ENCODE measurements around the gene ALKBH4.
"Not testable (repeated sequence)": the region's sequence is repeated elsewhere in the genome, so short reads cannot be mapped to it uniquely, and the experiment has no call there.

ALKBH4 gene

DNA sequence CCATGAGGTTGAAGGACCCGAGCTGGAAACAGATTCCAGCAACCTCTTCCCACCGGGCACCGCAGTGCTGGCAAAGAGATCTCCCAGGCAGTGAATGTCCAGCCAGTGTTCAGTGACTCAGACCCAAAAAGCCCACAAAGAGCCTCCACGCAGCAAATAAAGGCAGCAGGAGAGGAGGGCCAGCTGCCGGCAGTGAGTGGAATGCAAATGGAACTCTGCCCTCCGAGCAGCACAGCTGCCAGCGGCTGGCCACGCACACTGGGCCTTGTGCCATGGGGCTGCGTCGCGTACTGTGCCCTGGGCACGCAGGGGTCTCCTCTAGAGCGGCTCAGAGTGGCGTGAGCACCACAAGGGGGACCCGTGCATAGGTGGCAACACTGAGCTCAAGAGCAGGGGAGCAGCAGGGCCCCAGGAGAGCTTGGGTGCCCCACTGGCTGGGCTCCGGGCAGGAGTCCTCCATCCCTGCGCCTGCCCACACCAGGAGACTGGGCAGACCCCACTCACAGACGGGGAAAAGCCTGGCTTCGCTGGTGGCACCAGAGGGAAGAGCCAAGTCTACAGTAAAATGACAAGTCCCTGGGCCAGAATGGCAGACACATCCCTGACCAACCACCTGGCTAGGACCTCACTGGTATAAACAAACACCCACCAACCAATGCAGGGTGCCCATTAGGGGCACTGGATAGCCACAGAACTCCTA is 10.2 kb upstream of the ALKBH4 start:
- DNase-seq, result not testable (repeated sequence)

DNA sequence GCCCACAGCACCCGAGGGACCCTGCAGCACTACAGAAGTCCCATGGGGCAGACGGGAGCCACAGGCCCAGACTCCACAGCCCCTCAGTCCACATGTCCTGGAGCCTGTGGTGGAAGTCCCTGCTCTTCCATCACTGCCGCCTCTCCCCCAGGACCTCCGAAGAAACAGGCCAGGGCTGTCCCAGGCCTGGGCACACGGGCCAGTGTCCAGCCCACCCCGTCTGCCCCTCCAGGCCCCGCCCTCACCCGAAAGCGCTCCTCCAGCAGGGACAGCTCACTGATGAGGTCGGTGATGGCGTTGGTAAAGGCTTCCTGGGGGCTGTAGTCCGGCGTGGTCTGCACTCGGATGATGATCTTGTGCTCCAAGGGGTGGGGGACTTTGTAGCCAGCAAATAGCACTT is 9.5 kb upstream of the ALKBH4 start:
- DNase-seq, result not testable (repeated sequence)

DNA sequence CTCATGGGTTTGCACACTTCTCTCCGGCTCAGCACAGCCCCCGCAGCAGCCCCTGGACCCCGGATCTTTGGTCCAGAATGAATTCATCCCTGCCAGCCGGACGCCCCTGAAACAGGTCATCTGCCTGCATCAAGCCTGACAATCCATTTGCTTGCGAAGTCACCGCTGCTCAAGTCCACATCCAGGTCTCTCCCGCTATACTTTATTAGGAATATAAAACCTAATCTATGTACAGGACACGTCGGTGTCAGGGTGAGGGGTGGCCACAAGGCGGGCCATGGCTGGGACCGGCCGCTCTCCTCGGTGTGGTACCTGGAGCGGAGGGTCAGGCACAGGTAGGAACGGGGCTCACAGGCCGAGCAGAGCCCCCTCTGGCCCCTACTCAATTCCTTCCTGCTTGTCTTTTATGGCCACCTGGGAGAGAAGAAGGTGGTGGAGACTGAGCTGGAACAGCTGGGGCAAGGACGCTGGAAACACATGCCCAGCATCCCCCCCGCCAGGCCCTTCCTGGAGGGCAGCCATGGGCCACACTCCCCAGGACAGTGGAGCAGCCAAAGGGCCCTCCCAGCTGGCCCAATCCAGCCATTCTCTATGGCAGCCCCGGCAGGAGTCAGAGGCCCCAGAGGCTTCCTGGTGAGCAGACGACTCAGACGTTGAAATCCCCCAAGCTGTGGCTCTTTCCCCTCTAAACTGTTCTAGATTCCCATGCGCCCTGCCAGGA is 8.8 kb upstream of the ALKBH4 start:
- no peak for DNase-seq

DNA sequence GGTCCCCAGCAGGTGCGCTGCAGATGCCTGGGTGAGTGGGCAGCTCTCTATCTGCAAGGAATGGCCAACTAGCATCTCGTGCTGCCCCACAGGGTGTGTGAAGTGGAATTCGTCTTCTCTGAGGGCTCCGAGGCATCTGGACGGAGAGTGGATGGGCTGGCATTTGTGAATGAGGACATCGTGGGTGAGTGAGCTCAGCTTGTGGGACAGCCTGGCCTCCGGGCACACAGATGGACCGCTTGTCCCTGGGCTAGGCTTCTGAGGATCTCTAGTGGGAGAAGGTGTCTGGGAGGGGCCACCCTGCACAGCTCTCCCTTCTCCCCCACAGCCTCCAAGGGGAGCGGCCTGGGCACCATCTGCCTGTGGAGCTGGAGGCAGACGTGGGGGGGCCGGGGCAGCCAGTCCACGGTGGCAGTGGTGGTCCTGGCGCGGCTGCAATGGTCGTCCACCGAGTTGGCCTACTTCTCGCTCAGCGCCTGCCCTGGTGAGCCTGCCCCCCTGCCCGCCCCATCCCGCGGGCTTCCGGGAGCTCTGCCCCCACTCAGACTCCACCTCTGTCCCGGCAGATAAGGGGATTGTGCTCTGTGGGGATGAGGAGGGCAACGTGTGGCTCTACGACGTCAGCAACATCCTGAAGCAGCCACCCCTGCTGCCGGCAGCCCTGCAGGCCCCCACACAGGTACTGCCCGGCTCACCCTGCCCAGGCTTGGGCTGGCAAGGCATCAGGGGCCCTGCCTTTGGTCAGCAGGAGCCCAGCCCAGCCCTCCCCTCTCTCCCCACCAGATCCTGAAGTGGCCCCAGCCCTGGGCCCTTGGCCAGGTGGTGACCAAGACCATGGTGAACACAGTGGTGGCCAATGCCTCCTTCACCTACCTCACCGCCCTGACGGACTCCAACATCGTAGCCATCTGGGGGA is 7.7 kb upstream of the ALKBH4 start:
- DNase-seq, result no peak

DNA sequence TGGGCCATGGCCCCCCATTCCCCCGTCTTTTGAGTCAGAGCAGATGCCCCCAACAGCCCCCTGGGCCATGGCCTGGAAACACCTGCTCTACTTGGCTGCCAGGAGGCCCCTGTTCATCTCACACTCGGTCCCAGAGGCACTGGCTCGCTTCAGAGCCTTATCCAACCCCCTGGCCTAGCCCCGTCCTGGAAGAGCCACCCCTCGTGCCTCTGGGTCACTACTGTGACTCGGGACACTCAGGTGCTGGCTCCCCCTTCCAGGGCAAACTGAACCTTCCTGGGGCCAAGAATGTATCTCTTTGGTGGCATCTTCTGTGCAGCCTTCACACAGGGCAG is 7.1 kb upstream of the ALKBH4 start:
- DNase-seq, result no peak

DNA sequence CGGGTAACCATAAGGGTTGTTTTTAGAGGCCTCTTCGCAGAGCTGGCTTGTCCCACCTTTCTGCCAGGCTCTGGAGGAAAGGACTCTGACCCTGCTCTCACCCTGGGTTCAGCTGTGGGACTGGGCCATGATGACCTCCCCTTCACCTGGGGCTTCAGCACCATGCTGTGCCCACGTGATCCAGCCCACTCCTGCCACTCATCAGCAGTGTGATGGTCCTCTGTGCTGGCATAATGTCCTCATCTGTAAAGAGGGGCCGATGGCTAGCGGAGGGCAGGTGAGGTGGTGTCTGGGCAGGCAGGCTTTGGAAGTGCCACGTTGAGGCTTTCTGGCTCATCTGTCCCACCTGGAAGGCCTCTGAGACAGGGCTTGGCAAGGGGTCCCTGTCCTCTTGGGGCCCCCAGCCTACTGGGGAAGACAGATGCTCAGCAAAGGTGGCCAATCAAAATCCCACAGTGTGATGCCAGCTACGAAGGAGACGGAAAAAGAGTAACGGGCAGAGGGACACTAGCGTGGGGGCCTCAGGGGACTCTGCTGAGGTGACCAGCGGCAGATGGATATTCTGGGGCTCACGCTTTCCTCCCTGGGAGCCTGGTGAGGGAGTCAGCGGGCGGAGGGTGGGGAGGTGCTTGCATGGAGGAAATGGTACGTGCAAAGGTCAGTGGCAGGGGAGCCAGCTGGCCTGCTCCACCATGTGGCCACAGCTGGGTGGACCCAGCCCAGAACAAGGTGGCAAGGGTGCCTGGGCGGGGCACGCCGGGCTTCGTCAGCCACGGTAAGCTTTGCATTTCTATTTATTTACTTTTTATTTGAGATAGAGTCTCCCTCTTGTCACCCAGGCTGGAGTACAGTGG is 5.5 kb upstream of the ALKBH4 start:
- DNase-seq, result no peak

DNA sequence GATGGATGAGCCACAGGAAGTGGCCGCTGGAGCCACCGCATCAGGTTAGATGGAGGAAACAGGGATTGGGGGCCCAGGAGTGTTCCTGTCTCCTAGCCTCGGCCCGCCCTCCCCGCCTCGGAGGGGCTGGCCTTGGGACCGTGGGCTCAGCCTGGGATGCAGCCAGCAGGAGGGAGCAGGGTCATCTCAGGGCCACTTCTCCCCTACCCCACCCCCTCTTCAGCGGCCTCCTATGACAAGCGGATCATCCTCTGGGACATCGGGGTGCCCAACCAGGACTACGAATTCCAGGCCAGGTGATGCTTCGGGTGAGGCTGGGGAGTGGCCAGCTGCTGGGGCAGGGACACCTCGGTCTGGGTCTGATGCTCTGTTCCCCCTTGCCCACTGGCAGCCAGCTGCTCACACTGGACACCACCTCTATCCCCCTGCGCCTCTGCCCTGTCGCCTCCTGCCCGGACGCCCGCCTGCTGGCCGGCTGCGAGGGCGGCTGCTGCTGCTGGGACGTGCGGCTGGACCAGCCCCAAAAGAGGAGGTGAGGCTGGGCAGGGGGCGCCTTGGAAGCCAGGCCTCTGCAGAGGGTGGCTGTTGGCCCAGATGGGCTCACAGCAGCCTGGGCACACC is 4.8 kb upstream of the ALKBH4 start:
- DNase-seq, result no peak

DNA sequence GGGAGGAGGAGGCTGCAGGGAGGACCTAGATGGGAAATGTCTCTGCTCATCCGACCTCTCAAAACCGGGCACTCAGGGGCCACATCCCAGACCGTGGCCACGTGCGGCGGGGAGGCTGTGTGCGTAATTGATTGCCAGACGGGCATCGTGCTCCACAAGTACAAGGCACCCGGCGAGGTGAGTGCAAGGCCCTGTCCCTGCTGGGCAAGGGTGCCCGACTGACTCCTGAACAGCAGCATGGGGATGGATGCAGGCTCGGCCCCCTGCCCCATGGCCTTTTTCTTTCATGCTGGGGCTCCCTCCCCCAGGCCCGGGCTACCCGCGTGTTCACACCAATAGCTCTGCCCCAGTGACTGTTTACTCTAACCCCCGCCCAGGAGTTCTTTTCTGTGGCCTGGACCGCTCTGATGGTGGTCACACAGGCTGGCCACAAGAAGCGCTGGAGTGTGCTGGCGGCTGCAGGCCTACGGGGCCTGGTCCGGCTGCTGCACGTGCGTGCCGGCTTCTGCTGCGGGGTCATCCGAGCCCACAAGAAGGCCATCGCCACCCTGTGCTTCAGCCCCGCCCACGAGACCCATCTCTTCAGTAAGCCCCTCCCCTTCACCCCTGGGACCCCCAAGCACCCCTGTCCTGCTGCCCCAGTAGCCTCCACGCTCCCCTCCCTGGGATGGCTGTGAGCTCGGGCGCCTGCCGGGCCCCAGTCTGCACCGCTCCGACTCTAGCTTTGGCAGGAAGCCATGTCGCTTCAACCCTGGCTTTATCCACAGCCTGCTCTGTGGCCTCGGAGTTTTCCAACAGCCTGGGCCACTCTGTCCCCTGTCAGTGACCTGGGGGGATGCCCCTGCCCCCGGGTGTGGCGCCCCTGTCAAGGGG is 4.1 kb upstream of the ALKBH4 start:
- no peak for DNase-seq

DNA sequence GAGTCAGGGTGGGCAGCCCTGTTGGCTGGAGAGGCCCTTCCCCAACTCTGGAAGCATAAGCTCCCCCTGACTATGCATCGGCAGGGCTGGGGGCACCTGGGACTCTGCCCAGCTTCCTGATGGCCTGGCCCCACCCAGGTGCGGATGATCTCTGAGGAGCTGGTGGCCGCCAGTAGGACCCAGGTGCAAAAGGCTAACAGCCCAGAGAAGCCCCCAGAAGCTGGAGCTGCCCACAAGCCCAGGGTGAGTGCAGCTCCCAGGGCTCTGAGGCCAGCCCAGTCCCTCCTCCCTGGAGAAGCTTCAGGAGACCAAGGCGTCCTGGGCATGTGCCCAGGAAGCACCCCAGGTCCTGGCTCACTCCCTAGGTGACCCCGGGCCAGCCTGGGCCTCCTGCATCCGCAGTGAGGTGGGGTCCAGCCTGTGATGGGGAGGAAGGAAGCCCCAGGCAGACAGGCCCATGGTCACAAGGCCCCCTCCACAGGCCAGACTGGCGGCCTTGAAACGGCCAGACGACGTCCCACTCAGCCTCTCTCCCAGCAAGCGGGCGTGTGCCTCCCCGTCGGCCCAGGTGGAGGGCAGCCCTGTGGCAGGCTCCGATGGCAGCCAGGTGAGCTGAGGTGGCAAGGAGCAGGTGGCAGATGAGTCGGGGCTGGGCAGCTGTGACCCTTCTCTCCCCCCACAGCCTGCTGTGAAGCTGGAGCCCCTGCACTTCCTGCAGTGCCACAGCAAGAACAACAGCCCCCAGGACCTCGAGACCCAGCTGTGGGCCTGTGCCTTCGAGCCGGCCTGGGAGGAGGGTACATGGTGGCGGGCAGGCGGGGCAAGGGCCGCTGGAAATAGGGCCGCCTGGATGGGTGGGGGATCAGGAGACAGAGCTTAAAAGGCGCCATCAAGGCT is 3.2 kb upstream of the ALKBH4 start:
- no peak for DNase-seq

DNA sequence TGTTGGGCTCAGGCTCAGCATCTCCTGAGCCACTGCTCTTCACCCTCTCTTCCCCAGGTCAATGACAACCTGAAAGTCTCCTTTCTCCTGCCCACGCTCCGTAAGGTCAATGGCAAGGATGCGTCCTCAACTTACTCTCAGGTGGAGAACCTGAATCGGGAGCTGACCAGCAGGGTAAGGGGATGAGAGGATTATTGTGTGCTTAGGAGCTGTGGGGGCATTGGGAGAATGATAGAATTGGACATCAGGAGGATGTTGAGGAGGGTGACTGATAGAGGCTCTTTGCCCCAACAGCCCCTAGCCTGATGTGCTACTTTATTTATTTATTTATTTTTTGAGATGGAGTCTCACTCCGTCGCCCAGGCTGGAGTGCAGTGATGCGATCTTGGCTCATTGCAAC is 1.4 kb upstream of the ALKBH4 start:
- no peak for DNase-seq

DNA sequence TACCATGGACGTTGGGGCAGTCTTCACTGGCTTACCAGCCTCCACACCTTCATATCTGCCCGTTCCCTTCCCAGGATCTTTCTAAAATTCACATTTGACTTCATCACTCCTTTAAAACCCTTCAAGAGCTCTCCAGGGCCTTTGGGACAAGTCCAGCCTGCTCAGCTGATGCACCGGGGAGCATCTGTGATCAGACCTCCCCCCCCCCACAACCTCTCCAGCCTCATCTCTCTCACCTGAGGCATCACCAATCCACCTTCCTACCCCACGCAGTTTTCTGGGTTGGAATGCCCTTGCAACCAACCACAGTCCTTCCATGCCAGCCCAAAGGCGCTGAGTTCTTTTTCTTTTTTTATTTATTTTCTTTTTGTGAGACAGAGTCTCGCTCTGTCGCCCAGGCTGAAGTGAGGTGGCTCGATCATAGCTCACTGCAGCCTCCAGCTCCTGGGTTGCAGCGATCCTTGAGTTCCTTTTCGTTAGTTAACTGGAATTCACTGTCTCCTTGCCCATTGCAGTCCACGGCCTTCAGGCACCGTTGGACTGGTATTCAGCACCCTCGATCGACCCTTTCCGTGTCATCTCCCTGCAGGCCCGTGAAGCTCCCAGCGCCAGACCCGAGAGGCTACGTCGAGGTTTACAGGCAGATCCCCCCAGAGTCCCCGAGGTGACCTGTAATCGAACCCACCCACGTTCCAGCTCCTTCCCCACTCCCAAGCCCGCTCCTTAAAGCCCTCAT is 654 bp downstream of the ALKBH4 start:
- no peak for DNase-seq

DNA sequence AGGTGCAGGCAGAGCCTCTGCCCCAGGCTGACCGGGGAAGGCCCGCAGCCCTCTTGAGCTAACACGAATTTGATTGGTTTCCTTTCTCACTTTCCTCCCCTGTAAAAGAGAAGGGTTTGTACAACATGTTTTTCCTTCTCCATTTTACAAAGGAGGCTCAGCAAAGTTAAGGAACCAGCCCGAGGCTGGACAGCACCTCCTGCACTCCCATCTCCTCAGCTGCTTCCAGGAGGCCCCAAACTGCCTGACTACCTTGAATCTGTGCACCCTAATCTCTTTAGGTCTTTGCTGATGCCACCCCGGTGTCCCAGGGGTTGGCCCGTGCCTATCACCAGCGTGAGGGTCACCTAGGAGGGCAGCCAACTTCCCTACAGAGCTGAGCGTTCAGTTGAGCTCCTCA is 4.2 kb downstream of the ALKBH4 start:
- DNase-seq, result no peak

DNA sequence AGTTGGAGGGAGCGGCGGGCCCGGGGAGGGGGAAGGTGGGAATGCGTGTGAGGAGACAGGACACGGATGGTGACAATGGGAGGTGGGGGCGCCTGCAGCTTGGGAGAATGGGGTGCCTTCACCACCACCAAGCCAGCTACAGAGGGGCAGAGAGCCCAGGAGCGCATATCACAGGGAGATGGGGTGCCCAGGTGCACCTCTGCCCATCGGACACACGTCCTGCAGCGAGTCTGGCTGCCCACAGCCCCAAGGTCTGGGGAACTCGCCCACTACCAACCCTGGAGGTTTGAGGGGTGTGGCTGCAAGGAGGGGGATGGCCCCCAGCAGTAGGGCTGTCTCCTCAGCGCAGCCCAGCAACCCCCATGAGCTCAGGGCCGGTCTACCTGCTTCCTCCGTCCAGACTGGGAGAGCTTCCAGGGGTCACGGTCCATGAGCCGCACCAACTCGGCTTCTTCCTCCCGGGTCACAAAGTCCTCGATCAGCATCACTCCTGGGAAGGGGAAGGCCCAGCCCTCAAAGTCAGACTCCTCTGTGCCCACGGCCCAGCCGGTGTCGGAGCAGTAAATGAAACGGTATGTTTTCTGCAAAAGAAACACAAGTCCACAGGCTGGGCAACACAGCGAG is 5.3 kb downstream of the ALKBH4 start:
- DNase-seq, result no peak

DNA sequence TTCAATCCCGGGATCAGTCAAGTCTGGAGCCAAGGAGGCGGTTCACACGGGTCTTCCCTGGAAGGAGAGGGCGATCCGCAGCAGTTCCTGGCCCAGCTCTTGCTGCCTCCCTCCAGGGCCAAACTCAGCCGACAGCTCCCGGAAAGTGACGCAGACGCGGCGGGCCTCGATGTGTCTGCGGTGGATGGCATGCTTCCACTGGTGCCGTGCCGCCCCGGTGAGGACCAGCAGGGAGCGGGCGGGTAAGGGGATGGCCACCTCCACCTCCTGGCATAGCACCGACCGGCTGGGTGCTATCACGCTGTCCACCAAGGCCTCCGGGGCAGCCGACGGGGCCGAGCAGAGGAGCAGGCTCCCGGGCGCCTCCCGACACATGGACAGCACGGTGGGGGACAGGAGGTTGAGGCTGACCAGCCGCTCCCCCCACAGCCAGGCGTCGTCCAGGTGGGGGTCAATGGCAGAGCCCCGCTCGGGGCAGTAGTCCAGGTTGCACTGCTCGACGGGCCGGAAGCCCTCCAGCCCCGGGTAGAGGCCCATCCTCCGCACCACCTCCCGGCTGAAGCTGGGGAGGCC is 7.2 kb downstream of the ALKBH4 start:
- DNase-seq, result no peak

DNA sequence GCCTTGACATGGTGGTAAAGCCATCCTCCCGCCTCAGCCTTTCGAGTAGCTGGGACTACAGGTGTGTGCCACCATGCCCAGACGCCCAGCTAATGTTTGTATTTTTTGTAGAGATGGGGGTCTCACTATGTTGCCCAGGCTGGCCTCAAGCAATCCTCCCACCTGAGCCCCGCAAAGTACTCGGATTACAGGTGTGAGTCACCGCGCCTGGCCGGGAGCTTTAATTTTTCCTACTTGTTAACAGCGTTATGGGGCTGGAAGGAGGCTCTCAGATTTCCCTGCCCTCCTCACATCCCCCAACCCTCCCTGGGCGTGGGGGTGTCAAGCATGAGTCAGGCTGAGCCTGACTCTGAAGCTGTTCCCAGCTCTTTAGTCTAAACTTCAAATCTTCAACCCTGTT is 8.3 kb downstream of the ALKBH4 start:
- DNase-seq, result no peak

DNA sequence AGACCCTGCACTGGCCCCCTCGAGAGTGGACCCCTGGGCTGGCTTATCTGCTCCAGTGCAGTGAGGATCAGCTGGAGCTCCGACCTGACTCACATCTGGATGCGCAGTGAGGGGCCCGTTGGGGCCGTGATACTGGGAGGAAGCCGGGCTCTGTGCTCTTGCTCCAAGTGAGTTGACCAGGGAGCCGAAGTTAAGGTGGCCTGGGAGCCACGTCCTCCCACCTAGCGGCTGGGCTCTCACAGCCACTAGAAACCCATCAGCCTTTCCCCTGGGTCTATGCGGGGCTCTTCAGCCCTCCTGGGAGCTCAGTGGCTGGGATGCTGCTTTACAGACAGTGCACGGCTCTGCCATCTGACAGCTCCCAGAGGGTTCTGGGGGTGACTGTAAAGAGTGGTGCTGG is 9.1 kb downstream of the ALKBH4 start:
- DNase-seq, result no peak

DNA sequence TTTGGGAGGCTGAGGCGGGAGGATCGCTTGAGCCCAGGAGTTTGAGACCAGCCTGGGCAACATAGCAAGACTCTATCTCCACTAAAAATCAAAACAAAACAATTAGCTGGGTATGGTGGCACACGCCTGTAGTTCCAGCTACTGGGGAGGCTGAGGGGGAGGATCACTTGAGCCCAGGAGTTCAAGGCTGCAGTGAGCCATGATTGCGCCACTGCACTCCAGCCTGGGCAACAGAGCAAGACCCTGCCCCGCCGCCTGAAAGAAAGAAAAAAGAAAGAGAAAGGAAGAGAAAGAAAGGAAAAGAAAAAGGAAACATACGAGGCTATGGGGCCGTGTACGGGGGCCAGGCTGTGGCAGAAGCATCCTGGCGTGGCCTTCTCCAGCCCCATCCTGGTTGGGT is 9.7 kb downstream of the ALKBH4 start:
- not testable (repeated sequence) for DNase-seq

DNA sequence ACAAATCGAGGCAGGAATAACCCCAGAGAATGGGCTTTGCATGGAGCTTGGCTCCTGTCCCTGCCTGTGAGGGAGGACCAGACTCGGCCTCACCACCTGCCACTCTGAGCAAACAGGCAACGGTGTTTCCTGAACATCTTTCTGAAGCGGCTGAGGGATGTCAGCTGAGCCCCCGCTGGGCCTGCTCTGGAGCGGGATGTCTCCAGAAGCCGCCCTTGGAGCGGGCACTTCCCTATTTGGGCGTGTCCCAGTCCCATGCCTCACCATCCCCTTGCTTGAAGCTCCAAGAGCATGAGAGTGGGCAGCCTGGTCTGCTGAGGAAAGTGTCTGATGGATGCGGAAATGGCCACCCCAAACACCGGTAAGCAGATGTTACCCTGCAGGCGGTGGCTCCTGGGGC is 10.2 kb downstream of the ALKBH4 start:
- DNase-seq, result no peak

DNA sequence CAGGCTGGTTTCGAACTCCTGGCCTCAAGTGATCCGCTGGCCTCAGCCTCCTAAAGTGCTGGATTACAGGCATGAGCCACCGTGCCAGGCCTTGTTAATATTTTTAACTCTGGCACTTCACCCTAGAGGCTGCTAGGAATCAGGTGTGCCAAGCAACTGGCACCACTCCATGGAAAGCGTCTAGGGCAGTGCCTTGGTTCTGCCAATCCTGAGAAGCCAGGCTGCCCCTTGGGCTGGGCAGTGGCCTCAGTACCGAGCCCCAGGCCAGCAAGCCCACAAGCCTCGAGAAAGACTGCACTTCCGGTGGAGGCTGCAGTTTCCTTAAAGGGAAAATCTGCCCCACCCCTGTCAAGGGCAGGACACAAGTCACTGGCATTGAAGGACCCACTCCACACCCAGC is 11.3 kb downstream of the ALKBH4 start:
- DNase-seq, result no peak

Measured in DMS79 (cell line).